ENCODE measurements around the gene MAN2A1.

The MAN2A1 gene

GRCh38 chr5:109659901-109660300, 29.8 kb upstream of the MAN2A1 start:
- no peak for TF ChIP-seq CTCF (IDR thresholded peaks at IDR 0.05; ENCODE audit: low read depth, low read length, missing control alignments)
- no peak overlapping the region for H3K4me3 ChIP-seq (ENCODE audit: low read depth, low read length)
- DNase-seq (ENCODE audit: low read depth), result no peak

- no peak for TF ChIP-seq CTCF (IDR thresholded peaks at IDR 0.05; ENCODE audit: low read depth, low read length, missing control alignments)
- no peak overlapping the region for H3K4me3 ChIP-seq (ENCODE audit: low read depth, low read length)
- DNase-seq (ENCODE audit: low read depth), result no peak
These were observed 29.4 kb upstream of the MAN2A1 start for GRCh38 chr5:109660301-109660700.

DNA sequence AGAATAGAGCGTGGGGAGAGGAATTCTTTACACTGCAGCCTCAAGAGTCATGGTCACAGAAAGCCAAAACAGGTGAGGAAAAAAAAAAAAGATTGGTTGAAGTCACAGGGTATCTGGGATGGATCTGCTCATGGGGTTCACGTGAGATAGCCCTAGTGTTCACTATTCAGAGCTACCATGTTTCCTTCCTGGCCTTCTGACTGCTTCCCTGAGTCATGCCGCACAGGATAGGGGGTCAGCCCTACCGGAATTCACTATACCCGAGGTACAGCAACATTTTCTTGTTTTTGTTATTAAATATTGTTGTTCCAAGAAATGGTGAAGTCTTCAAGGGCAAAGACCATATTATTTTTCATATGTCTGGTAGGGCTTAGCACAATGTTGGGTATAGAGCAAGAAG, 21.5 kb upstream of the MAN2A1 start:
- TF ChIP-seq CTCF (IDR thresholded peaks at IDR 0.05; ENCODE audit: low read depth, low read length, missing control alignments), result no peak
- DNase-seq (ENCODE audit: low read depth), result no peak
- no peak overlapping the region for H3K4me3 ChIP-seq (ENCODE audit: low read depth, low read length)

GRCh38 chr5:109668668-109669422, 20.9 kb upstream of the MAN2A1 start:
- DNase-seq (ENCODE audit: low read depth), result peak; percentile 25
- no peak for TF ChIP-seq CTCF (IDR thresholded peaks at IDR 0.05; ENCODE audit: low read depth, low read length, missing control alignments)

GRCh38 chr5:109669991-109670706, 19.6 kb upstream of the MAN2A1 start:
- DNase-seq (ENCODE audit: low read depth), result no peak
- no peak overlapping the region for H3K4me3 ChIP-seq (ENCODE audit: low read depth, low read length)
- no peak for TF ChIP-seq CTCF (IDR thresholded peaks at IDR 0.05; ENCODE audit: low read depth, low read length, missing control alignments)

More at GRCh38 chr5:109668668-109669422, 20.9 kb upstream of the MAN2A1 start:
- H3K4me3 ChIP-seq (ENCODE audit: low read depth, low read length), result no peak overlapping the region

DNA sequence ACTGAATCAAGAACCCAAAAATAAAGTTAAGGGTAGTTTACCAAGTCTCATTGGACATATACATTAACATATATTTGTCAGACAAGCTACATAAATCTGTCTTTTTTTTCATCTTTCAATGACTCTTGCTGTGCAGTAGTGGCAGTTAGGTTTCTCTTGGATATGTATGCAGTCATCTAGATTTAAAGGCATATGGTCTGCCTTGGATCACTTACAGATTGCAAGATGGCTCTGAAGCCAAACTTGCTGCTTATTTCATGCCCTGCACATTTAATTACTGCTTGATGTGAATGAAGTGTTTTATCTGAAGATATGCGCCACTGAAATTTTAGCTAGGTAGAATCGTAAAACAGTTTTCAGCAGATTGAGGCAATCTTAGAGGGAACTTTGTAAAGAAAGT, 18.6 kb upstream of the MAN2A1 start:
- TF ChIP-seq CTCF (IDR thresholded peaks at IDR 0.05; ENCODE audit: low read depth, low read length, missing control alignments), result no peak
- DNase-seq (ENCODE audit: low read depth), result no peak
- H3K4me3 ChIP-seq (ENCODE audit: low read depth, low read length), result no peak overlapping the region
